ENCODE data around the gene SEMA3E. TPM values are rescaled to one million over a fixed set of nuclear protein-coding genes. Genes with fewer than 3 reads are reported as not detected.

Gene SEMA3E
- total RNA-seq, 1 experiment from 2014 or later: 7.3 TPM

GRCh38 chr7:83532219-83532618 lies 116.7 kb downstream of the SEMA3E start:
- ATAC-seq (no peak), DNase-seq (ENCODE audit: low read depth, low spot score) (no peak)
- Histone ChIP-seq H3K36me3 (ENCODE audit: control insufficient read depth, insufficient read depth, low read length) (no peaks in the 10 kb centered on the region), H3K27me3 (ENCODE audit: control insufficient read depth, insufficient read depth, low read length) (no peaks in the 10 kb centered on the region), H3K4me1 (ENCODE audit: control insufficient read depth, insufficient read depth, low read length) (no peaks in the 10 kb centered on the region), H3K27ac (ENCODE audit: low read length) (no peak overlapping the region), H3K9me3 (ENCODE audit: control insufficient read depth, insufficient read depth, low read depth, low read length) (no peaks in the 10 kb centered on the region), H3K4me3 (ENCODE audit: low read depth in 2 of 2, low read length in 2 of 2) (no peak overlapping the region)
- BruUV-seq (replicated peaks): no TSS peak
- ChIA-PET POLR2A (no interaction called here), CTCF (no interaction called here)
- in situ Hi-C loops (cut with HindIII; ENCODE audit: low pct_unique_long_range_greater_than_20kb, low sequenced_read_pairs) (no loop called here), intact Hi-C loops (cut with micrococcal nuclease; ENCODE audit: unreplicated experiment) (no loop called here)
- TF ChIP-seq POLR2AphosphoS5 (IDR thresholded peaks at IDR 0.05; ENCODE audit: low read depth, low read length) (no peak), CTCF (IDR thresholded peaks at IDR 0.05) (no peak), TCF7L2 (IDR thresholded peaks at IDR 0.05; ENCODE audit: low read depth, low read length) (no peak), SIN3A (IDR thresholded peaks at IDR 0.05; ENCODE audit: borderline replicate concordance, insufficient read depth, low read depth, low read length) (no peak), REST (IDR thresholded peaks at IDR 0.05; ENCODE audit: insufficient read depth in 1 of 2, low read depth in 2 of 2, low read length in 1 of 2) (no peak)

- in situ Hi-C loops (cut with HindIII; ENCODE audit: low pct_unique_long_range_greater_than_20kb, low sequenced_read_pairs): no loop called here
- H3K4me1 ChIP-seq (ENCODE audit: control insufficient read depth, insufficient read depth, low read length): no peaks in the 10 kb centered on the region
- H3K4me3 ChIP-seq (ENCODE audit: low read depth in 2 of 2, low read length in 2 of 2): no peak overlapping the region
- no TSS peak for BruUV-seq (replicated peaks)
- no peak overlapping the region for H3K27ac ChIP-seq (ENCODE audit: low read length)
- H3K9me3 ChIP-seq (ENCODE audit: control insufficient read depth, insufficient read depth, low read depth, low read length): no peaks in the 10 kb centered on the region
- no peak for TF ChIP-seq POLR2AphosphoS5 (IDR thresholded peaks at IDR 0.05; ENCODE audit: low read depth, low read length)
- no peak for TF ChIP-seq CTCF (IDR thresholded peaks at IDR 0.05)
- TF ChIP-seq REST (IDR thresholded peaks at IDR 0.05; ENCODE audit: insufficient read depth in 1 of 2, low read depth in 2 of 2, low read length in 1 of 2): no peak
- TF ChIP-seq TCF7L2 (IDR thresholded peaks at IDR 0.05; ENCODE audit: low read depth, low read length): no peak
- no peak for TF ChIP-seq SIN3A (IDR thresholded peaks at IDR 0.05; ENCODE audit: borderline replicate concordance, insufficient read depth, low read depth, low read length)
- no peaks in the 10 kb centered on the region for H3K27me3 ChIP-seq (ENCODE audit: control insufficient read depth, insufficient read depth, low read length)
- DNase-seq (ENCODE audit: low read depth, low spot score): no peak
- no peaks in the 10 kb centered on the region for H3K36me3 ChIP-seq (ENCODE audit: control insufficient read depth, insufficient read depth, low read length)
- CTCF ChIA-PET: no interaction called here
- intact Hi-C loops (cut with micrococcal nuclease; ENCODE audit: unreplicated experiment): no loop called here
- POLR2A ChIA-PET: no interaction called here
- ATAC-seq: no peak
Measured at GRCh38 chr7:83531766-83532165, 117.2 kb downstream of the SEMA3E start.

Measured in Panc1 (cell line).